CD1c-positive myeloid dendritic cell (primary cell): ENCODE data around the gene TBC1D23.
"Not testable (repeated sequence)": the region's sequence is repeated elsewhere in the genome, so short reads cannot be mapped to it uniquely, and the experiment has no call there.

Experiments
- DNase-seq: peaks from one replicate; pipeline ENCODE4 v3.0.0-alpha.2; 2016; ENCODE audit errors: extremely low spot score

Gene TBC1D23

GRCh38 chr3:100256731-100257151, 4.1 kb upstream of the TBC1D23 start:
- no peak for DNase-seq

GRCh38 chr3:100257586-100257985, 3.2 kb upstream of the TBC1D23 start:
- no peak for DNase-seq

- peak; percentile 63 for DNase-seq
Observed at GRCh38 chr3:100260081-100260684, 609 bp upstream of the TBC1D23 start.

GRCh38 chr3:100261485-100261903, 702 bp downstream of the TBC1D23 start:
- no peak for DNase-seq

- not testable (repeated sequence) for DNase-seq
Observed at GRCh38 chr3:100262925-100263324, 2.1 kb downstream of the TBC1D23 start.

- no peak for DNase-seq
Observed at GRCh38 chr3:100263583-100263982, 2.8 kb downstream of the TBC1D23 start.

- DNase-seq: no peak
Observed at GRCh38 chr3:100264242-100264641, 3.5 kb downstream of the TBC1D23 start.

GRCh38 chr3:100265016-100265415, 4.2 kb downstream of the TBC1D23 start:
- no peak for DNase-seq

GRCh38 chr3:100266531-100266930, 5.7 kb downstream of the TBC1D23 start:
- no peak for DNase-seq

- DNase-seq: no peak
Observed at GRCh38 chr3:100268156-100268555, 7.4 kb downstream of the TBC1D23 start.

- no peak for DNase-seq
Observed at GRCh38 chr3:100269001-100269400, 8.2 kb downstream of the TBC1D23 start.

GRCh38 chr3:100269410-100270214, 8.8 kb downstream of the TBC1D23 start:
- DNase-seq: no peak

GRCh38 chr3:100270215-100270583, 9.4 kb downstream of the TBC1D23 start:
- DNase-seq: no peak

- DNase-seq: no peak
Observed at GRCh38 chr3:100271522-100271921, 10.7 kb downstream of the TBC1D23 start.

- DNase-seq: not testable (repeated sequence)
Observed at GRCh38 chr3:100272797-100273611, 12.2 kb downstream of the TBC1D23 start.

- no peak for DNase-seq
Observed at GRCh38 chr3:100274361-100274760, 13.6 kb downstream of the TBC1D23 start.

GRCh38 chr3:100277255-100277800, 16.5 kb downstream of the TBC1D23 start:
- no peak for DNase-seq

GRCh38 chr3:100278910-100279309, 18.1 kb downstream of the TBC1D23 start:
- DNase-seq: no peak

GRCh38 chr3:100288288-100288894, 27.6 kb downstream of the TBC1D23 start:
- DNase-seq: no peak

- DNase-seq: peak; percentile 56
Observed at GRCh38 chr3:100289339-100289738, 28.5 kb downstream of the TBC1D23 start.

- no peak for DNase-seq
Observed at GRCh38 chr3:100295089-100295488, 34.3 kb downstream of the TBC1D23 start.

- DNase-seq: no peak
Observed at GRCh38 chr3:100297784-100298183, 37.0 kb downstream of the TBC1D23 start.
